Body of pancreas (tissue), 4 donors: ENCODE measurements around the gene DGKA. TPM values are rescaled to one million over a fixed set of nuclear protein-coding genes. Genes with fewer than 3 reads are reported as not detected.

Experiments used
- ATAC-seq: fragments of 150-250 bp; one replicate; pipeline ENCODE4 v1.9.1; 2016
- DNase-seq, 4 donors: peaks; one replicate each; pipeline ENCODE4 v3.0.0-alpha.2; 2019
- H3K27ac ChIP-seq, 4 donors: fragments of 200-600 bp; sonication (generic); 1 replicate in 3 of 4; 2 replicates in 1 of 4; pipeline versions ENCODE4 v1.5.1 to v1.6.1; 2016 to 2019; ENCODE audit warnings: mild to moderate bottlenecking in 1 of 4, mixed read lengths in 1 of 4, moderate library complexity in 1 of 4
- H3K27me3 ChIP-seq, 2 donors: fragments of 200-600 bp; sonication (generic); one replicate each; pipeline ENCODE4 v1.6.0; 2016; ENCODE audit warnings: mild to moderate bottlenecking in 1 of 2
- H3K36me3 ChIP-seq, 2 donors: fragments of 200-600 bp; sonication (generic); replicated peaks in 1 of 2; 2 replicates each; pipeline ENCODE4 v1.5.1; 2016; ENCODE audit warnings: low read depth in 2 of 2; ENCODE audit not compliant: insufficient read depth in 1 of 2
- H3K4me1 ChIP-seq: fragments of 200-600 bp; sonication (generic); one replicate; pipeline ENCODE4 v1.6.0; 2016
- H3K4me3 ChIP-seq, 2 donors: fragments of 200-600 bp; sonication (generic); 1 replicate in 1 of 2; 2 replicates in 1 of 2; pipeline ENCODE4 v1.5.1; 2016 to 2019
- H3K9me3 ChIP-seq, 3 donors: fragments of 200-600 bp; sonication (generic); 1 replicate in 2 of 3; 2 replicates in 1 of 3; pipeline ENCODE4 v1.5.1; 2016
- CTCF ChIP-seq, 7 experiments: fragments of 450-650 bp in 4 of 7; fragments of 200-600 bp in 3 of 7; sonication (generic) in 3 of 7; IDR thresholded peaks; one replicate each; pipeline ENCODE4 v1.5.1; 2016 to 2019; ENCODE audit warnings: antibody characterized with exemption in 7 of 7
- POLR2A ChIP-seq, 3 donors: fragments of 450-650 bp; IDR thresholded peaks; one replicate each; pipeline ENCODE4 v1.6.1; 2016; ENCODE audit warnings: antibody characterized with exemption in 3 of 3, mild to moderate bottlenecking in 2 of 3
- WGBS, 2 donors: methylation state at CpG; one replicate each; pipeline ENCODE4 v1.1.5; 2017; 5-methylcytosine and 5-hydroxymethylcytosine counted together
- intact Hi-C: fragments of 100-400 bp; cut with DNase I; formaldehyde crosslinking; loops from one replicate; pipeline ENCODE4 v1.15.1; 2023
- total RNA-seq, 2 donors: library from RNA; depleted of rRNA; stranded (reverse); fragments of >200 nt; gene quantifications; one replicate each; pipeline ENCODE4 v1.1.0, GENCODE V29; 2016

The DGKA gene
- total RNA-seq, 2 donors from 2014 or later = 33.3 to 128 TPM

GRCh38 chr12:55938826-55939501 lies 8.0 kb downstream of the DGKA start:
- WGBS, 2 donors = 94 to 95% methylated on average over 6 to 8 of the region's 8 CpGs
- Histone ChIP-seq H3K9me3 (no peaks in the 10 kb centered on the region), H3K27me3 (no peaks in the 10 kb centered on the region), H3K4me3 (no peak overlapping the region), H3K4me1 (peaks cover 19% of the 10 kb centered on the region), H3K27ac (no peak overlapping the region), H3K36me3 (peaks cover 0 to 2% of the 10 kb centered on the region in 2 donors)
- TF ChIP-seq POLR2A (IDR thresholded peaks at IDR 0.05) (no peak), CTCF (IDR thresholded peaks at IDR 0.05) (no peak)
- ATAC-seq = no peak
- no peak for DNase-seq
- intact Hi-C loops = no loop called here

DNA sequence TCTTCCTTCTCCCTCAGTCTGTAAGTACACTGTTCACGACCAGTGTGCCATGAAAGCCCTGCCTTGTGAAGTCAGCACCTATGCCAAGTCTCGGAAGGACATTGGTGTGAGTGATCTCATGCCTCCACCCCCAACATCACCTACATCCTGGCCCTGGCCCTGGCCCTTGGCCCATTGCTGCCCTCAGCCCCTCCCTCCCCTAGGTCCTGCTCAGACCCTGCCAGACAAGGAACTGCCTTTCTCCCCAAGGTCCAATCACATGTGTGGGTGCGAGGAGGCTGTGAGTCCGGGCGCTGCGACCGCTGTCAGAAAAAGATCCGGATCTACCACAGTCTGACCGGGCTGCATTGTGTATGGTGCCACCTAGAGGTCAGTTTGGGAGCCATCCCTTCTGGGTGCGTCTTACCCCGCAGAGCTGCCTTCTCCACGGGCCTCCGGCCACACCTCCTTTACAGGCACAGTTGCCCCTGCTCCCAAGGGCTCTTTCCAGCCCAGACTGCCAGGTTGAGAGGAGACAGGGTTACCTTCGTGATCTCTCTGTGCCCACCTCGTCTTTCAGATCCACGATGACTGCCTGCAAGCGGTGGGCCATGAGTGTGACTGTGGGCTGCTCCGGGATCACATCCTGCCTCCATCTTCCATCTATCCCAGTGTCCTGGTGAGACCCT lies 9.2 kb downstream of the DGKA start:
- TF ChIP-seq CTCF (IDR thresholded peaks at IDR 0.05) = peak; percentile 87 to 94 (median 91)
- peak in 1 of 3 donors; percentile 15 for TF ChIP-seq POLR2A (IDR thresholded peaks at IDR 0.05)
- no peaks in the 10 kb centered on the region for H3K9me3 ChIP-seq
- peak; percentile 87 to 90 (median 88) for DNase-seq
- 14 to 20% methylated on average over 10 to 18 of the region's 18 CpGs for WGBS, 2 donors
- H3K27ac ChIP-seq = peak overlapping the region; percentile 46 to 61 (median 58)
- H3K4me1 ChIP-seq = peaks cover 19% of the 10 kb centered on the region
- H3K4me3 ChIP-seq = no peak overlapping the region
- H3K27me3 ChIP-seq = no peaks in the 10 kb centered on the region
- H3K36me3 ChIP-seq = peaks cover 0 to 4% of the 10 kb centered on the region in 2 donors
- peak; percentile 96 for ATAC-seq
- intact Hi-C loops = loop anchor here (10.0 kb wide), 1 partner anchor 195 kb away; the partner anchor contains the start of gene GDF11

GRCh38 chr12:55942055-55942454 lies 11.1 kb downstream of the DGKA start:
- intact Hi-C loops = loop anchor here (10.0 kb wide), 1 partner anchor 197 kb away; the partner anchor contains the start of gene GDF11

GRCh38 chr12:55942577-55943136 lies 11.7 kb downstream of the DGKA start:
- TF ChIP-seq CTCF (IDR thresholded peaks at IDR 0.05) (no peak), POLR2A (IDR thresholded peaks at IDR 0.05) (no peak)
- H3K4me3 ChIP-seq = no peak overlapping the region
- peaks cover 15% of the 10 kb centered on the region for H3K4me1 ChIP-seq
- DNase-seq (no peak), ATAC-seq (no peak)
- H3K27ac ChIP-seq = no peak overlapping the region
- H3K9me3 ChIP-seq = no peaks in the 10 kb centered on the region
- no peaks in the 10 kb centered on the region for H3K27me3 ChIP-seq
- intact Hi-C loops = loop anchor here (10.0 kb wide), 1 partner anchor 198 kb away; the partner anchor contains the start of gene GDF11
- H3K36me3 ChIP-seq = peaks cover 0 to 4% of the 10 kb centered on the region in 2 donors
- 94% methylated on average over 1 of the region's 1 CpG for WGBS, 2 donors

More at GRCh38 chr12:55942055-55942454, 11.1 kb downstream of the DGKA start:
- ATAC-seq = no peak
- WGBS, 2 donors = 77 to 84% methylated on average over 4 of the region's 4 CpGs
- H3K27me3 ChIP-seq = no peaks in the 10 kb centered on the region
- H3K27ac ChIP-seq = no peak overlapping the region
- DNase-seq = no peak
- no peak for TF ChIP-seq CTCF (IDR thresholded peaks at IDR 0.05)
- TF ChIP-seq POLR2A (IDR thresholded peaks at IDR 0.05) = no peak
- H3K36me3 ChIP-seq = peaks cover 0 to 4% of the 10 kb centered on the region in 2 donors
- no peak overlapping the region for H3K4me3 ChIP-seq
- no peaks in the 10 kb centered on the region for H3K9me3 ChIP-seq
- peaks cover 19% of the 10 kb centered on the region for H3K4me1 ChIP-seq
